Activated naive CD8-positive, alpha-beta T cell treated with anti-CD3 and anti-CD28 coated beads, Interleukin-2, amount 10 ng/mL, durations not matched to agents 7 days and 5 days (primary cell): ENCODE data around the gene KRTAP20-3. TPM values are rescaled to one million over a fixed set of nuclear protein-coding genes. Genes with fewer than 3 reads are reported as not detected.

Experiments used
- ATAC-seq: fragments of 150-1000 bp; cut with Tn5 transposase; one replicate; pipeline ENCODE4 v1.10.0; 2021; ENCODE audit warnings: low read depth, moderate library complexity
- POLR2A ChIA-PET: fragments of 350-600 bp; sonication (Branson Sonifier 250); formaldehyde crosslinking; loops from one replicate; lab custom pipeline; 2021; ENCODE audit warnings: antibody characterized with exemption; lab: Charles Lee
- DNase-seq: peaks from one replicate; pipeline ENCODE4 v3.0.0; 2021
- H3K27ac Mint-ChIP-seq: one replicate; pipeline ENCODE4 v1.8.0; 2022; ENCODE audit warnings: mild to moderate bottlenecking, mixed read lengths
- H3K27me3 Mint-ChIP-seq: one replicate; pipeline ENCODE4 v1.8.0; 2022; ENCODE audit warnings: mild to moderate bottlenecking, moderate library complexity, mixed read lengths
- H3K36me3 Mint-ChIP-seq: one replicate; pipeline ENCODE4 v1.8.0; 2021; ENCODE audit warnings: mild to moderate bottlenecking, mixed read lengths
- H3K4me1 Mint-ChIP-seq: one replicate; pipeline ENCODE4 v1.8.0; 2021; ENCODE audit warnings: mixed read lengths
- H3K4me3 Mint-ChIP-seq: one replicate; pipeline ENCODE4 v1.8.0; 2022; ENCODE audit warnings: mild to moderate bottlenecking, moderate library complexity, mixed read lengths
- H3K9me3 Mint-ChIP-seq: one replicate; pipeline ENCODE4 v1.8.0; 2021; ENCODE audit warnings: mixed read lengths
- total RNA-seq, 2 experiments: library from RNA; stranded (reverse); gene quantifications; one replicate each; pipeline ENCODE4 v1.2.3, GENCODE V29; 2021

KRTAP20-3 gene
- total RNA-seq, 2 experiments from 2014 or later: not detected

GRCh38 chr21:30634906-30635305 is 7.8 kb upstream of the KRTAP20-3 start, which contains the start of gene KRTAP20-2:
TSS of gene KRTAP20-2 (plus strand) at chr21:30635206. CDS start at chr21:30635264, 58 bp downstream.
- H3K27me3 Mint-ChIP-seq: no peaks in the 10 kb centered on the region
- H3K36me3 Mint-ChIP-seq: no peaks in the 10 kb centered on the region
- ATAC-seq: no peak
- no peak within 1 kb of the TSS for H3K4me3 Mint-ChIP-seq
- peaks cover 3% of the 10 kb centered on the region for H3K9me3 Mint-ChIP-seq
- H3K4me1 Mint-ChIP-seq: no peaks in the 10 kb centered on the region
- POLR2A ChIA-PET: no interaction called here
- DNase-seq: no peak
- H3K27ac Mint-ChIP-seq: no peak within 1 kb of the TSS

GRCh38 chr21:30638686-30639085 is 4.0 kb upstream of the KRTAP20-3 start:
- no peaks in the 10 kb centered on the region for H3K4me1 Mint-ChIP-seq
- H3K4me3 Mint-ChIP-seq: no peak overlapping the region
- H3K9me3 Mint-ChIP-seq: peaks cover 4% of the 10 kb centered on the region
- no peaks in the 10 kb centered on the region for H3K27me3 Mint-ChIP-seq
- ATAC-seq (no peak), DNase-seq (no peak)
- POLR2A ChIA-PET: no interaction called here
- no peaks in the 10 kb centered on the region for H3K36me3 Mint-ChIP-seq
- H3K27ac Mint-ChIP-seq: no peak overlapping the region

GRCh38 chr21:30646904-30647414 is 4.3 kb downstream of the KRTAP20-3 start:
- H3K27ac Mint-ChIP-seq: no peak overlapping the region

DNA sequence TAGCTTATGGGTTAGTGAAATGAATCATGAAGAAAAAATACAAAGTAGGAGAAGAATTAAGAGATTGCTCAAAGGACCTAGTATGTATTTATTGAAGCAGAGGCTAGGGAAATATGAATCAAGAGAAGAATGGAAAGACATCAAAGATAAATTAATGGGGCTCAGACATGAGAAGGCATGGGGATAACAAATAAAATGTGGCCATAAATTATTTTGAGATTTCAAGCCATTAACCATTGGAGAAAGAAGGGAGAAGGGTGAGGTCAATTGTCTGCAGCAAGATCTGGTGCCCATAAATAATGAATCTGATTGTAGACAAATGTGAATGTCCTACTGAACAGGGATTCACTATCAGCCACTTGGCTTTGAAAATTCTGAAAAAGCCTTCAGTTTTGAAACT is 10.2 kb downstream of the KRTAP20-3 start:
- no peaks in the 10 kb centered on the region for H3K27me3 Mint-ChIP-seq
- DNase-seq: no peak
- POLR2A ChIA-PET: no interaction called here
- no peak overlapping the region for H3K4me3 Mint-ChIP-seq
- H3K4me1 Mint-ChIP-seq: no peaks in the 10 kb centered on the region
- no peaks in the 10 kb centered on the region for H3K36me3 Mint-ChIP-seq
- H3K27ac Mint-ChIP-seq: no peak overlapping the region
- no peaks in the 10 kb centered on the region for H3K9me3 Mint-ChIP-seq
- no peak for ATAC-seq

More at GRCh38 chr21:30646904-30647414, 4.3 kb downstream of the KRTAP20-3 start:
- DNase-seq (no peak), ATAC-seq (no peak)
- H3K4me1 Mint-ChIP-seq: no peaks in the 10 kb centered on the region
- peaks cover 1% of the 10 kb centered on the region for H3K9me3 Mint-ChIP-seq
- no peak overlapping the region for H3K4me3 Mint-ChIP-seq
- no peaks in the 10 kb centered on the region for H3K27me3 Mint-ChIP-seq
- POLR2A ChIA-PET: no interaction called here
- no peaks in the 10 kb centered on the region for H3K36me3 Mint-ChIP-seq

DNA sequence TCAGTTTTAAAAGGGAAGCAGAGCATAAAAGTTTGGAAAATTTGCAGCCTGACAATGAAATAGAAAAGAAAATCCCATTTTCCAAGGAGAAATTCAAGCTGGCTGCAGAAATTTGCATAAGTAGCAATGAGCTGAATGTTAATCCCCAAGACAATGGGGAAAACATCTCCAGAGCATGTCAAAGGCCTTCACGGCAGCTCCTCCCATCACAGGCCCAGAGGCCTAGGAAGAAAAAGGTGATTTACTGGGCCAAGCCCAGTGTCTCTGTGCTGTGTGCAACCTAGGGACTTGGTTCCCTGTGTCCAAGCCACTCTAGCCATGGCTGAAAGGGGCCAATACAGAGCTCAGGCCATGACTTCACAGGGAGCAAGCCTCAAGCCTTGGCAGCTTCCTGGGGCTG is 26.1 kb downstream of the KRTAP20-3 start:
- Mint-ChIP-seq H3K36me3 (no peaks in the 10 kb centered on the region), H3K27me3 (no peaks in the 10 kb centered on the region), H3K27ac (no peak overlapping the region), H3K9me3 (peaks cover 3% of the 10 kb centered on the region), H3K4me1 (no peaks in the 10 kb centered on the region), H3K4me3 (no peak overlapping the region)
- POLR2A ChIA-PET: no interaction called here
- ATAC-seq (no peak), DNase-seq (no peak)

GRCh38 chr21:30672985-30673650 is 30.5 kb downstream of the KRTAP20-3 start:
- no peak overlapping the region for H3K4me3 Mint-ChIP-seq
- POLR2A ChIA-PET: no interaction called here
- ATAC-seq: no peak
- H3K27ac Mint-ChIP-seq: no peak overlapping the region
- no peak for DNase-seq
- no peaks in the 10 kb centered on the region for H3K4me1 Mint-ChIP-seq
- H3K9me3 Mint-ChIP-seq: peaks cover 2% of the 10 kb centered on the region
- no peaks in the 10 kb centered on the region for H3K36me3 Mint-ChIP-seq
- H3K27me3 Mint-ChIP-seq: peaks cover 2% of the 10 kb centered on the region

DNA sequence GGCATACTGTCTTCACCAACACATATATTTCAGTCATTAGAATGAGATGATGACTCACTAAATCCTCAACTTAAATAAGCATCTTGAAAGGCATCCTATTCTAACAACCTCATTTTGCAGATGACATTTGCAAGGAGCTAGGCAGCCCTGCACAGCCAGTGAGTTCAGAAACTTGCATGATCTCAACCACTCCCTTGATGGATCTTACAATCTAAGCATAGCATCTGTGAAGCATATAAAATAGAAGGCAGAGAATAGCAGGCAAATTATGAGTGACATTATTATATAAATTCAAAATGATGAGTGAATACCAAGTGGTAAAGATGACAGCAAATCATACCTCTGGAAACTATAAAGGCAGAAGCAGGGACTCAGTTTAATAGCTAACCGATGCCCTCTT is 31.6 kb downstream of the KRTAP20-3 start:
- Mint-ChIP-seq H3K36me3 (no peaks in the 10 kb centered on the region), H3K4me3 (no peak overlapping the region), H3K9me3 (peaks cover 2% of the 10 kb centered on the region), H3K4me1 (no peaks in the 10 kb centered on the region), H3K27me3 (peaks cover 2% of the 10 kb centered on the region), H3K27ac (no peak overlapping the region)
- no peak for ATAC-seq
- DNase-seq: no peak
- POLR2A ChIA-PET: no interaction called here

GRCh38 chr21:30676737-30677136 is 34.1 kb downstream of the KRTAP20-3 start:
- Mint-ChIP-seq H3K27ac (no peak overlapping the region), H3K27me3 (peaks cover 2% of the 10 kb centered on the region)
- POLR2A ChIA-PET: no interaction called here

GRCh38 chr21:30680586-30680985 is 37.9 kb downstream of the KRTAP20-3 start:
- ATAC-seq (no peak), DNase-seq (no peak)
- Mint-ChIP-seq H3K4me1 (no peaks in the 10 kb centered on the region), H3K4me3 (no peak overlapping the region), H3K36me3 (no peaks in the 10 kb centered on the region), H3K27ac (no peak overlapping the region), H3K9me3 (no peaks in the 10 kb centered on the region), H3K27me3 (no peaks in the 10 kb centered on the region)
- POLR2A ChIA-PET: no interaction called here

More at GRCh38 chr21:30676737-30677136, 34.1 kb downstream of the KRTAP20-3 start:
- Mint-ChIP-seq H3K9me3 (no peaks in the 10 kb centered on the region), H3K4me3 (no peak overlapping the region), H3K36me3 (no peaks in the 10 kb centered on the region), H3K4me1 (no peaks in the 10 kb centered on the region)
- ATAC-seq: no peak
- no peak for DNase-seq

- Mint-ChIP-seq H3K9me3 (no peaks in the 10 kb centered on the region), H3K4me3 (no peak overlapping the region), H3K27ac (no peak overlapping the region), H3K36me3 (no peaks in the 10 kb centered on the region), H3K27me3 (no peaks in the 10 kb centered on the region), H3K4me1 (no peaks in the 10 kb centered on the region)
- POLR2A ChIA-PET: no interaction called here
- no peak for ATAC-seq
- no peak for DNase-seq
Measured at GRCh38 chr21:30684506-30684905, 41.8 kb downstream of the KRTAP20-3 start.

DNA sequence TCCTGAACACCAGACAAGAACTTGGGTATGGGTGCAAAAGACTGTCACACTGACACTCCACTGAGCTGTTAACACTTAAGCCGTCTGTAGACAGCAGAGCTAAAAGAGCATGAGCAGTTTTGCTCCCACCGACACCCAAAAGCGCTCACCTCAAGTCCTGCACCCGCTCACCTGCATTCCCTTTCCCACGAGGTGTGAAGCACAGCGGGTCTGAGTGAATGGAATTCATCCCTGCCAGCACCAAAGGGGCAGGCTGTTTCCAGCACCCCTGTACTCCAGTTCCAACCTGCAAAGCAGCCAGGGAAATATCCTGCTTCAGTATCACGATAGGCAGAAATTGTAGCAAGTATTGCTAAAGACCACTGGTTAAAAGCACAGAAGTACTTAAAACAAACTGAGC is 47.2 kb downstream of the KRTAP20-3 start:
- H3K36me3 Mint-ChIP-seq: no peaks in the 10 kb centered on the region
- DNase-seq (no peak), ATAC-seq (no peak)
- POLR2A ChIA-PET: no interaction called here
- H3K27ac Mint-ChIP-seq: no peak overlapping the region
- H3K4me3 Mint-ChIP-seq: no peak overlapping the region
- H3K9me3 Mint-ChIP-seq: no peaks in the 10 kb centered on the region
- no peaks in the 10 kb centered on the region for H3K4me1 Mint-ChIP-seq
- H3K27me3 Mint-ChIP-seq: no peaks in the 10 kb centered on the region

Other genes with a start within 250 kb of the KRTAP20-3 start
- not detected for gene KRTAP13-1, start 246.8 kb upstream of the KRTAP20-3 start, total RNA-seq
- gene KRTAP13-3, start 216.9 kb upstream of the KRTAP20-3 start, total RNA-seq: not detected
- gene KRTAP13-4, start 212.6 kb upstream of the KRTAP20-3 start, total RNA-seq: not detected
- gene KRTAP15-1, start 202.6 kb upstream of the KRTAP20-3 start, total RNA-seq: not detected
- not detected for gene KRTAP19-1, start 162.5 kb upstream of the KRTAP20-3 start, total RNA-seq
- not detected for gene KRTAP19-2, start 155.4 kb upstream of the KRTAP20-3 start, total RNA-seq
- not detected for gene KRTAP19-3, start 150.9 kb upstream of the KRTAP20-3 start, total RNA-seq
- gene KRTAP19-4, start 145.7 kb upstream of the KRTAP20-3 start, total RNA-seq: not detected
- gene KRTAP19-5, start 140.7 kb upstream of the KRTAP20-3 start, total RNA-seq: not detected
- gene KRTAP19-6, start 101.0 kb upstream of the KRTAP20-3 start, total RNA-seq: not detected
- gene KRTAP19-7, start 81.5 kb upstream of the KRTAP20-3 start, total RNA-seq: not detected
- gene KRTAP22-2, start 52.5 kb upstream of the KRTAP20-3 start, total RNA-seq: not detected
- not detected for gene KRTAP6-3, start 50.4 kb upstream of the KRTAP20-3 start, total RNA-seq
- gene KRTAP6-2, start 44.0 kb upstream of the KRTAP20-3 start, total RNA-seq: not detected
- not detected for gene KRTAP22-1, start 41.8 kb upstream of the KRTAP20-3 start, total RNA-seq
- not detected for gene KRTAP6-1, start 28.9 kb upstream of the KRTAP20-3 start, total RNA-seq
- gene KRTAP20-1, start 26.4 kb upstream of the KRTAP20-3 start, total RNA-seq: not detected
- gene KRTAP20-4, start 22.2 kb upstream of the KRTAP20-3 start, total RNA-seq: not detected
- gene KRTAP20-2, start 7.7 kb upstream of the KRTAP20-3 start, total RNA-seq: not detected
- gene KRTAP21-3, start 75.9 kb downstream of the KRTAP20-3 start, total RNA-seq: not detected
- not detected for gene KRTAP21-2, start 104.4 kb downstream of the KRTAP20-3 start, total RNA-seq
- gene KRTAP21-1, start 112.6 kb downstream of the KRTAP20-3 start, total RNA-seq: not detected
- not detected for gene KRTAP8-1, start 170.4 kb downstream of the KRTAP20-3 start, total RNA-seq
- gene KRTAP7-1, start 186.9 kb downstream of the KRTAP20-3 start, total RNA-seq: not detected
- not detected for gene KRTAP11-1, start 238.7 kb downstream of the KRTAP20-3 start, total RNA-seq